NCI-H524 treated with DMSO at 0.1 percent for 48 hours (cell line): ENCODE results near the gene FAM136A.
"Not testable (repeated sequence)": the region's sequence is repeated elsewhere in the genome, so short reads cannot be mapped to it uniquely, and the experiment has no call there.

Source experiments
- DNase-seq: peaks from one replicate; lab custom pipeline; 2025; lab: John Stamatoyannopoulos, UW

The FAM136A gene

DNA sequence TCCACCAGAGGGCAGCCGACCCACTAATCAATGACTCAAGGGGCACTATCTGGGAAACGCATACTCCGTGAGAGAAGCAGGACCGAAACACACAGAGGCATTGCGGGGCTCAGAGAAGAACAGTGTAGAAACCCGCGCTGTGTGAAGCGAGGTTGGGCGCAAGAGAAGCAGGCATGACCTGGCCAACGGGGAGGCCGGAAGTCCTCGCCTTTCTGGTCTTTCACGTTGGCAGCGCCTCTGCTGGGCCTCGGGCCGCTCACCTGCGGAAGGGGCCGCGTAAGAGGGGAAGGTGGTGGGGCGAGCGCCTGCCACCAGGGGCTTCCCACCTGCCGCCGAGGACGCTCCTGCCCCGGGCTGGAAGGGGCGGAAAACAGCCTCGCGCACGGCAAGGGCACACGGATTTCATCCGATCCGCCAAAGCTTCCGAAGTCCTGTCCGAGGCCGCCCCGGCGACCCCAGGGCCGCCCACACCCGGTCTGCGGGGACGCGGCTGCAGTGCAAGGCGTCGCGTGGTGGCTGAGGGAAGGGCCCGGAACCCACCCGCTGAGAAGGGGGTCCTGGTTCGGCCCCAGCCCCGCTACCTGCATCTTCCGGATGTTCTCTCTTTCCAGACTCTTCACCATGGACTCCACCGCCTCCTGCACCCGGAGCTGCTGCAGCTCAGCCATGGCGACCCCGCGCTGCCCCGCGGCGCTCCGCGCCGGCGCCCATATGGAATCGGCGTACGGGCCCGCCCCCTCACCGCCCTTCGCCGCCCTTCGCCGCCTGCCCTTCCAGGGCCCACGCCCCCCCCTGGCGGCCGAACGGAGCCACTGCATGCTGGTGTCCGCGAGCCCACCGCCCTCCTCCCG is at the start of gene FAM136A:
Gene FAM136A (minus strand): TSS at position 724 of the 851 bp plus-strand sequence. CDS start 56 bp downstream, at position 668.
- no peak for DNase-seq

DNA sequence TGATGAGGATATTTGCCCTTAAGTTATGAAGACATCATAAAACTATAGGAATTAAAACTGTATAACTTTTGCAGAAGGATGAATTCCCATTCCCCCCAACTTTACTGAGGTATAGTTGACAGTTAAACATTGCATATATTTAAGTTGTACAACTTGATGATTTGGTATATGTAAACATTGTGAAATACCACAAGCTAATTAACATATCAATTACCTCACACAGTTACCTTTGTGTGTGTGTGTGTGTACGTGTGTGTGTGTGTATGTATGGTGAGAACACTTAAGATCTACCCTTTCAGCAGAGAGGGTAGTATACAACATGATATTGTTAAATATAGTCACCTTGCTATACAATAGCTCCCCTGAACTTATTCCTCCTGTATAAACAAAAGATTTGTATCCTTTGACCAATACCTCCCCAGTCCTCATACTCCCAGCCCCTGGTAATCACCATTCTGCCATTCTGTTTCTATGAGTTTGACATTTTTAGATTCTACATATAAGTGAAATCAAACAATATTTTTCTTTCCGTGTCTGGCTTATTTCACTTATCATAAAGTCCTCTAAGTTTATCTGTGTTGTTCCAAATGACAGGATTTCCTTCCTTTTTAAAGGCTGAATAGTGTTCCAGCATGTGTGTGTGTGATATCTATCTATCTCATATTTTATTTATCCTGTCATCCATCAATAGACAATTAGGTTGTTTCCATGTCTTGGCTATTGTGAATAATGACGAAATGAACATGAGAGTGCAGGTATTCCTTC is 48.2 kb upstream of the FAM136A start:
- no peak for DNase-seq

- DNase-seq = no peak
These were observed 46.0 kb upstream of the FAM136A start for GRCh38 chr2:70347831-70348230.

GRCh38 chr2:70344195-70344594 is 42.3 kb upstream of the FAM136A start:
- DNase-seq = no peak

DNA sequence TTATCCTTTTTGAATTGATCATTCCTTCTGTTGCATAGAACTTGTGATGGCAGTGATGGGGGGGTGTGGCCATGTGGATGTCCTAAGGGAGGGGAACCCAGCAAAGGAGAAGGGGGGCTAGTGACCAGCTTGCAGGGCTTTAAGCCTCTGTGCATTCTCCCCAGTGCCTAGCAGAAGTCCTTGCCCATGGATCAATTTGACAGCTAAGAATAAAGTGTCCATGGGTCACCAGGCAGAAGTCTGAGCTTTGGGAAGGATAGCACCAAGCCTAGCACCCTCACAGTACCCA is 39.6 kb upstream of the FAM136A start:
- no peak for DNase-seq

DNA sequence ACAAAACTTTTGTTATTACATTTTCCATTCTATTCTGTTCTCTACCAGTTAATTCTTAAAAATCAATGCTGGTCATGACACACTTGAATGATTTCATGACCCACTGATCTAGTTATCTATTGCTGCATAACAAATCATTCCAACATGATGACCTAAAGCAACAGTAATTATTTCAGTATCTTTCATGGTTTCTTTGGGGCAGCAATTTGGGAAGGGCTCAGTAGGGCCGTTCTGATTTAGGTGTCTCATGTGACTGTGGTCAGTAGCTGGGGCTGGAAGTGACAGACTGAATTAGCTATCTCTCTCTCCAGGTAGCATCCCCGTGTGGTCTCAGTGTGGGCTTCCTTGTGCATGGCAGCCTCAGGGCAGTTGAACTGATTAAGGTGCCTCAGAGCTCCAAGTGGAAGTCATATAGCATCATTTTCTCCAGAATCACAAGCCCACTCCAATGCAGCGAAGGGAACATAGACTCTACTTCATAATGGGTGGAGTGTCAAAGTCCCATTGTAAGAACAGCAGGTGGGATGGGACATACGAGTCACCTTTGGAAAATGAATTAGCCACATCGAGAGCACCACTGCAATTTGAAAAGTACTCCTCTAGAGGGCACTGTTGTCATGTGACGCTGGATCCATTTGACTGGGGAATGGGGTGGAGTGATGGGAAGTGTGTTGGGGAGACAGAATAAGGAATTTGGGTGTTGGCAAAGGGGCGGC is 39.1 kb upstream of the FAM136A start:
- DNase-seq = no peak

- no peak for DNase-seq
These were observed 38.2 kb upstream of the FAM136A start for GRCh38 chr2:70340075-70340474.

GRCh38 chr2:70336552-70336951 is 34.7 kb upstream of the FAM136A start:
- no peak for DNase-seq

DNA sequence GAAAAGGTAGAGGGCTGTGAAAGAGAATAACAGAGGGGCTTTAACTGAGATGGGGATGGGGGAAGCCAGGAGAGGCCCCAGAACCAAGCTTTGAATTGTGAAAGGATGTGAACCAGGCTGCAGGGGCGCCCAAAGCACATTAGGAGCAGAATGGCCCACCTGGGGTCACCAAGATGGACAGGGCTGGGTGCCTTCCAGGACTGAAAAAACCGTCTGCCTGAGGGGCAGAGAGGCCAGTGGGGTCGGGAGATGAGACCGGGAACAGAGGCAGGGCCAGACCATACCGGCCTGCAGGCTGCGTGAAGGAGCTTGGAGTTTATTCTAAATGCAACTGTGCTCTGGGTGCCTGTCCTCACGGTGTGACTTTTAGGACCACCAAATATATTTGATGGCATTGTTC is 29.1 kb upstream of the FAM136A start:
- DNase-seq = no peak

GRCh38 chr2:70330476-70330875 is 28.6 kb upstream of the FAM136A start:
- DNase-seq = peak; percentile 24

- DNase-seq = no peak
These were observed 27.2 kb upstream of the FAM136A start for GRCh38 chr2:70328921-70329561.

DNA sequence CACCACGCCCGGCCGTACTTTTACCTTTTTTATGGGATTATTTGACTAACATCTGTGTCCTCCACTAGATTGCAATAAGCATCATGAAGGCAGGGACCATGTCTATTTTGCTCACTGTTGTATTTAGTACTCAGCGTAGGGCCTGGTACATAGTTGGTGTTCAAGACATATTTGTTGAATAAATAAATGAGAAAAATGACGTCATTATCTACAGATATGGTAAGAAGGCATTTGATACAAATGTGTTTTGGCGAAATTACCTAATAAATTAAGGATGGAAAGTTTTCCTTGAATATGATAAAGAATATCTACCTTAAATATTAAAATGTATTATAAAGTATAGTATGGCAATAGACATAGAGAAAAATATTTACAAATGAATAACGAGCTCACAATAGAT is 24.0 kb upstream of the FAM136A start:
- no peak for DNase-seq

- DNase-seq = no peak
These were observed 20.7 kb upstream of the FAM136A start for GRCh38 chr2:70322518-70322917.

GRCh38 chr2:70321370-70321769 is 19.5 kb upstream of the FAM136A start:
- no peak for DNase-seq

DNA sequence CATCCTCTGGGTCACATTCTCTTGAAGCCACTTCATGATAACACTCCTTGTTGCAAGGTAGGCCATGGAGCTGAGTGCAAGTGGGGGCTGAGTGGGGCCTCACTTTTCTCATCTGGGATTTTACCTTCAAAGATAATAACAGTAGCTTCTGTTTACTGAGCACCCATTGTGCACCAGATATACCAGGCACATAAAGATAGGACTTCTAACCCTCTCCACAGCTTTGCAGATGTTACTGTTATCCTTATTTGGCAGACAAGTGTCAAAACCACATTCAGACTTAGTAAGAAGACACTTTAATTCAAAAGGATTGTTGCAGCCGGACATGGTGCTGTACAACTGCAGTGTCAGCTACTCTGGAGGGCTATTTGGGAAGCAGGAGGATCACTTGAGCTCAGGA is 12.8 kb upstream of the FAM136A start:
- DNase-seq = no peak

GRCh38 chr2:70312560-70312959 is 10.7 kb upstream of the FAM136A start:
- DNase-seq = no peak

DNA sequence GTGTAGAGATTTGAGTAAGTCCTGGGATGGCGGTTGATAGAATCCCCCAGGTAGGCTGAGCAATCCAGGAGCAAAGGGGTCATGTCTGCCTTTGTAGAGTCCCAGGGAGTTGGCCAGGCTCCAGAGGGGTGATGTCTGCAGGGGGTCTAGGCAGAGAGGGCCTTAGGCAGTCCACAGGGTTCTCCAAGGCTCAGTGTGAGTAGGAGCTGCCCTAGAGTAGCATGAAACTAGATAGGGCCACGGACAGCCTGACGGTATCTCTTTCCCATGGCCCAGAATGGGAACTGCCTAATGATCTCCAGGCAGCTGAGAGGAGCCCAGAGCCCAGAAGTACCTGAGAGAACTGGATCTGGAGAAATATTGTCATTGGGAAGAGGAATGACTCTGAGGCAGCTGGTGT is 9.0 kb upstream of the FAM136A start:
- no peak for DNase-seq

- DNase-seq = no peak
These were observed 3.7 kb upstream of the FAM136A start for GRCh38 chr2:70305531-70305930.

GRCh38 chr2:70304498-70304897 is 2.6 kb upstream of the FAM136A start:
- peak; percentile 36 for DNase-seq

DNA sequence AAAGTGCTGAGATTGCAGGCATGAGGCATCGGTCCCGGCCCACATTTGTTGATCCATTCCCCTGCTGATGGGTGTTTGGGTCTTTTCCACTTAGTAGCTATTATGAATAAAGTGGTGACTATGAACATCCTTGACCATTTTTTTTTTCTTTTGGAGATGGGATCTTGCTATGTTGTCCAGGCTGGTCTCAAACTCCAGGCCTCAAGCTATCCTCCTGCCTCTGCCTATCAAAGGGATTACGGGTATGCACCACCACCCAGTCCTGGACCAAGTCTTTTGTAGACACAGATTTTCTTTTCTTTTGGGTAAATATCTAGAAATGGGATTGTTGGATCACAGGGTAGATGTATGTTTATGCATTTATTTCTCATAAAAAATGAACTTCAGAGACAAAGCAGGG is 1.3 kb upstream of the FAM136A start:
- DNase-seq = no peak

GRCh38 chr2:70302195-70302546 is 304 bp upstream of the FAM136A start:
- not testable (repeated sequence) for DNase-seq

DNA sequence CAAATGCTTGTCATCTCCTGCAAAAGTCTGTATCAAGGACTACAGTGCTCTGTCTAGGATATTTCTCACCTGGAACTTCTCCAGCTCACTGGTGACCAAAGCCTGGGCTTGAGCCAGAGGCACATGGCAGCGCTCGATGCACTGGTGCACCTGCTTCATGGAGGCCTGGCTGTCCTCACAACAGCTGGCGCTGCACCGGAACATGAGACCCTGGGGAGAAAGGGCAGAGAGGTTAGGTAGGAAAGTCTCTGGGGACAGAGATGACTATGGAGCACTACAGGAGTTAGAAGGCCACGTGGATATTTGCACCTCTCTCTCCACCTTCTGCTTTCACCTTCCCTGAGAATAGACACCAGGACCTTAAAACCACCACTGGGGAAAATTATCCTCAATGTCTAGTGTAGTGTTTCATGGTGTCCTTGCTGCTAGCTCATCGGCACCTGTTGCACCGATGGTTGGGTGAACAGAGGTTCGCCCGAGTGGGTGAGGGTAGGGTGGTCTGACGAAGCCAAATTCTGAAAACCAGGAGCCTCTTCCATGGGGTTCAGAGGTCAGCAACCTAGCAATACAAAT is 1.0 kb downstream of the FAM136A start:
- DNase-seq = no peak
